Measurements from ENCODE around the gene CA14.
"Not testable (repeated sequence)": the region's sequence is repeated elsewhere in the genome, so short reads cannot be mapped to it uniquely, and the experiment has no call there.

The CA14 gene

DNA sequence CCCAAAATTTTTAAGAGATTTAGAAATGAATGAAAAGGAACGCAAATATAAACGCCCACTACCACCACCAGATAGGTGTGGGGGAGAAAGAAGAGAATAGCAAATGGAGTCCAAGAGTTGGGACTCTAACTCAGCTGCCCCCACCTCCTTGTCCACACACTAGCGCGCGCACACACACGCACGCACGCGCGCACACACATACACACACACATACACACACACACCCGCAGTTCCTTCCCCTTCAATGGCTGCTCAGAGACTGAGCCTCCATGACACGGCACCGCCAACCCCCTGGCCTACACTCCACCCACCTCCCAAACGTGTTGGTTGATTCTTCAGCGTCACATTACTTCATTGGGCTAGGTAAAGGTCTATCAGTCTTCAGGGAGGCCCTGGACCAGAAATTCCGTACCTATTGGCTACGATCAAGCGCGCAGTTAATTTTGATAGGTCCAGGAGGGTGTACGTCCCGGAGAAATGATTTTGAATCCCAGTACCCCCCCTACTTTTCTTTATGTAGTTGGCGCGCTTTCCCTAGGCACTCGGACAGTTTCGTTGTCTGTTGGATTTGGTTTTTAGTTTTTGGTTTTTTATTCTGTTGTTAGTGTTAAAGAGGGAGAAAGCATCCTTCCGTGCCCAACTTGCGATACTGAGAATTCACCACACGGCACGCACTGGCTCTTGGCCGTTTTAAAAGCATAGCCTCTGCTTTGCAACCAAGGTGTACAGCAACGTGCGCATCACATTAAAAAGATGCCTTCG lies 21.5 kb upstream of the CA14 start, which contains the start of gene ANP32E:
Gene ANP32E, minus strand, starts transcription at position 261 of the 762 bp plus-strand sequence. CDS start 326 bp downstream, outside the sequence.
- DNase-seq (ENCODE audit: low spot score) = peak; percentile 97

DNA sequence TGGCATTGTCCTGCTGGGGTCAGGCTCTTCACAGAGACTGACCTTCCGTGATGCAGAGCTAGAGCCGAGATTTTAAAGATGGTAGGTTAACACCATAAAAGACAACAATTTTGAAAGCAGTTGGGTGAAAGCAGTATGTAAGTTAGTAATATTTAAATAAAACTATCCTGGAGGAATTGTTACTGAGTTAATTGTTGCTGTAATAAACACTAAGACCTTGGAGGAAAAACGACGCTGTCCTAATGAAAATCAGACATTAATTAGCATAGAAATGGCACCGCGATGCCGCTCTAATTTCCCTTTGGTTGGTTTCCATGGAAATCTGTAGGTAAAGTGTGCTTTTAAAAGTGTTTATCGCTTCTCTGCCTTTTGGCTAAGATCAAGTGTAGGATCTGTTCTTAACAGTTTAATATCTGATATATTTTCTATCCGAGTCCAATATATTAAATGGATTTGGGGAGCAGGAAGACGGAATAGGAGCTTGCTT lies 20.9 kb upstream of the CA14 start:
- DNase-seq (ENCODE audit: low spot score) = no peak

DNA sequence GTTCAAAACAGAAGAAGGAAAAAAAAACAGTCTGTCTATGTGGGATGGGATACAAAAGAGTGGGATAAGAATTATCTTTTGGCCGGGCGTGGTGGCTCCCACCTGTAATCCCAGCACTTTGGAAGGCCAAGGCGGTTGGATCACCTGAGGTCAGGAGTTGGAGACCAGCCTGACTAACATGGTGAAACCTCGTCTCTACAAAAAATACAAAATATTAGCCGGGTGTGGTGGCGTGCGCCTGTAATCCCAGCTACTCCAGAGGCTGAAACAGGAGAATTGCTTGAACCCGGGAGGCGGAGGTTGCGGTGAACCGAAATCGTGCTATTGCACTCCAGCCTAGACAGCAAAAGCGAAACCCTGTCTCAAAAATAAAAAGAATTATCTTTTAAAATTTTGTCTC lies 20.4 kb upstream of the CA14 start:
- not testable (repeated sequence) for DNase-seq (ENCODE audit: low spot score)

DNA sequence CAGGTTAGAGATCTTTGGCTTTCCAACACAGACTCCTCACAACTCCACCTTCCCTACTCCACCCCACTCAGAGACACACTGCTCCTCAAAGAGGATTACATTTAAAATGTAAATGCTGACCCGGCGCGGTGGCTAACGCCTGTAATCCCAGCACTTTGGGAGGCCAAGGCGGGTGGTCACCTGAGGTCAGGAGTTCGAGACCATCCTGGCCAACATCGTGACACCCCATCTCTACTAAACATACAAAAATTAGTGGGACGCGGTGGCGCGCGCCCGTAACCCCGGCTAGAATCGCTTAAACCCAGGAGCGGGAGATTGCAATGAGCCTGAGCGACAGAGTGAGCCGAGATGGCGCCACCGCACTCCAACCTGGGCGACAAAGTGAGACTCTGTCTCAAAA lies 19.8 kb upstream of the CA14 start:
- DNase-seq (ENCODE audit: low spot score) = no peak

DNA sequence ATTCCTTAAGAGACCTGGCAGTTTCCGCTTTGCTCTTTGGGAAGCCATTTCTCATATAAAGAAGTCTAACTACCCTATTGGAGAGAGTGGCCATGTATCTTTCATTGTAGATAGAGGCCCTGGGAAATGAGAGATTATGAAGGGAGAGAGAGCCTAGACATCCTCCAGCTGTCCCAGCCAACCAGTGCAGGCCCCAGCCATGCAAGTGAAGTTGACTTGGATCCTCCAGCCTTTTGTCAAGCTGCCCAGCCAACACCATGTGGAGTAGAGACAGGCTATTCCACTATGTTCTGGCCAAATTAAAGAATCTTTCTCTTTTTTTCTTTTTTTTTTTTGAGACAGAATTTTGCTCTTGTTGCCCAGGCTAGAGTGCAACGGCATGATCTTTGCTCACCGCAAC lies 14.6 kb upstream of the CA14 start:
- DNase-seq (ENCODE audit: low spot score) = no peak

DNA sequence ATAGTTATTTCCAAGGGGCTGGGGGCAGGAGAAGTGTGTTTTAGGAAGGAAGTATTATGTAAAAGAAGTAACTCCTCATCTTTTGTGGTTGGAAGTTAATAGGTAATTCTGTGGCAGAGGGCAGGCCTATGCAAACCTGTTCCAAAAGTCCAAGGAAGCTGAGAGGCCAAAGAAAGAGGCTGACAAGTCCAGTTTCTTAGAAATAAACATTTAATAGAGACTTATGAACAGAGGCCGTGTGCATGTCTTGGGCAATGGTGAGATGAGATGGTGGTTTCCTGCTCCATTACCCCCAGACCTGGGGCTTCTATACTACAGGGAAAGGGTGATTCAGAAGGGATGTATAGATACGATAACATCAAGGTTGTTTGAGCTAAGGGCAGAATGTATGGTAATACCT lies 7.6 kb upstream of the CA14 start:
- no peak for DNase-seq (ENCODE audit: low spot score)

DNA sequence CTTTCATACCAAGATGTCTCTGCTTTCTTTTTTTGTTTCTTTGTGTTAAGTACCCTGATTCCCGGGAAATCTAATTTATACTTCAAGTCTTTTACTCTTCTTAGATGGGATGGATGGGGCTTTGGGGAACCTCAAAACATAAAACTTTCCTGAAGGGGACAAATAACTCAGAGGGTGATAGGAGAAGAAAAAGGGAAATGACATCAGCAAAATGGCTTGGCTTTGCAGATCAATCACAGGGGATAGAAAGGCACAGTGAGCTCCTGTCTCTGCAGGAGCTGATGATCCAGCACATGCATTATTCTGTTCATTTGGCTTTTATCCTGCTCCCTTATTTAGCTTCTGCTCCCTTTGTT lies 1.4 kb upstream of the CA14 start:
- DNase-seq (ENCODE audit: low spot score) = no peak

DNA sequence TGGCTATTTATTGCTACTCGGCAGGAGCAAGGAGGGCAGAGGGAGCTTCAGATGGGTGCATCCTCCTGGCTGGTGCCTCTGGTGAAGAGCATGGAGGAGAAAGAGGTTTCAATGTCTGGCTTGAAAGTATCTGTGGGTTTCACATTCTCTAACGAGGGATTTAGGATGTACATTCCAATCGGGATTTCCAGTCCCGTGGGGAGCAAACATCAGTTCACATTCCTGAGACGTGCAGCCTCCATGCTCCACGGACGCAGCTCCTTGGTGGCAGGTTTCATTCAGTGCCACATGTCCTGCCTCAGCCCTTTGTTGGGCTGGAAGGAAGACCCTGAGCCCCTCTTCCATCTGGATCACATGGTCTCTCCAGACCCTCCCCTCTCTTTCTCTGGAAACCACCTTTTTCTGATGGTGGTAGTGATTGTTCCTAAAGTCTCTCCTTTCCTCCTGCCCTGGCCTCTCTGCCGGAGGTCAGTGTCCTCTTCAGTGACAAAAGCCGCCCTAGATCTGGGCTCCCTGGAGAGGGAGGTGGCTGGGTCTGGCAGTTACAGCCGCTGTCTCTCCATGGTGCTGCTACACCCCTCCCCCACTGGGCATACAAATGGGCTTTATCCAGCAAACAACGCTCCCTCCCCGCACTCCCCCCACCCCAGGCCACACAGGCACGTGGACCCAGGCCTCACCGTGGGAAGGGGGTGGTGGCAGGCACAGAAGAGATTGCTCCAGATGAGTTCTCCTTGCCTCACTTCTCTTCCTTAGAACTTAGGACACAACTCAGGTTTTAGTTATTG lies 826 bp upstream of the CA14 start:
- no peak for DNase-seq (ENCODE audit: low spot score)

DNA sequence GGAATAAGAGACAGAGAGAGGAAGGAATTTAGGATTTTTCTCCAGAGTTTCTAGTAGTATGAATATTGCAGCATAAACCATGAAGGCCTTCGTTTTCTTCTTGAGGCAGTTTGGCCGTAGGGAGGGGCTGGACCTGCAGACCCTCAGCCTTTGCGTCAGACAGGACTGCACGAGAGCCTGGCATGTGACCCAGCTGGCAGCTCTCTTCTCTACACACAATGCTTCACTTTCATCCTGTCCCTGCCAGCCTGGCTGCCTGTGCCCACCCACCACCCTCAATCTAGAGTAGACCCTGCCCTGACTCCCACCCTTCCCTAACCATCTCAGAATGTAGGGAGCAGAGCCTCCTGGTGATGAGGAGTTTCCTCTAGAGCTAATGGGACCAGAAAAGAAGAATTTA lies 1.6 kb downstream of the CA14 start:
- no peak for DNase-seq (ENCODE audit: low spot score)

DNA sequence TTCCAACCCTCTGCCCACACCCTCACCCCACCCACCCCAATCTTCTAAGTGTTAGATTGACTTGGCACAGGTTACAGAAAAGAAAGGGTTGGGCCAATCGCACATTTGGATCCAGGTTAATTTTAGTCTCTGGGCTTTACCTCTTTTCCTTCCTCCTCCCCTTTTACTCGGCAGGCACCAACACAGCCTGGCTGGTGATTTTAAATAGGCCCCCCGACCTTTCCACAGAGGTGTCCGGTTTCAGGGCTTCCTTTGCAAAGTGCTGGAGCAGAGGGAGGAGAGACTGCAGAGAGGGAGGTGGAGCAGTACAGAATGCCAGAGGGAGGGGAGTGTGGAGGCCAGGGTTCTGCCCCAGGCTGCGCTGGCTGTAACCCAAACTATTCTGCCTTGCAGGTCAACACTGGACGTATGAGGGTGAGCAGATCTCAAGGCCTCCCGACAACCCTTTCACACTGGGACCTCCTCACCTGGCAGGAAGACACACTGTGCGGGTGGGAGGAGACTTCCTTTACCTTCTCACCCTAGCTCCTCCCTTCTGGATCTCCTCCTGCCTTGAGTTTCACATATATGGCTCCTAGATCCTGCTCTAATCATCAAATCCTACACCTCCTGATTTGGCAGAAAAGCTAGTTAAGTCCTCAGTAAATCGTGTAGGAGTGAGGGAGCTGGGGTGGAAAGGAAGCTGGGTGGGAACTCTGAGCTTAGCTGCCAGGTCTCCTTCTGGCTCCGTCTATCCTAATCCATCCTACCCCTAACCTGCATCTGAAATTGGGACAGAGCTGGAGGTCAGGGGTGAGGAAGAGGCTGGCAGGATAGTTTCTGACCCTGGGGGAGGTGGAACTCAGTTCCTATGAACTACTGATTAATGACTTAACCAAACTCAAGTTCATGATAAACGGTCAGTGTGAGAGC lies 2.4 kb downstream of the CA14 start:
- peak; percentile 51 for DNase-seq (ENCODE audit: low spot score)

DNA sequence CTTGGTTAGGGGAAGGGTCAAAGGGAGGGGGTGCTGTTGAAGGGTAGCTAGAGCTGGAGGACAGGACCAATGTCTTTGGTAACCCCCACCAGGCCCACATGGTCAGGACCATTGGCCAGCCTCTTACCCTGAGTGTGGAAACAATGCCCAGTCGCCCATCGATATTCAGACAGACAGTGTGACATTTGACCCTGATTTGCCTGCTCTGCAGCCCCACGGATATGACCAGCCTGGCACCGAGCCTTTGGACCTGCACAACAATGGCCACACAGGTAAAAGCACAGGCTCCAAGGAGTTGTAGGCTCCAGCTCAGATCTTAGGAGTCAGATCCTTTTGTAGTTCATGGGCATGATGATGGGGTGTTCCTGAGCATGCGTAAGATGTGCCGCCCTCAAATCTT lies 3.8 kb downstream of the CA14 start:
- DNase-seq (ENCODE audit: low spot score) = no peak

DNA sequence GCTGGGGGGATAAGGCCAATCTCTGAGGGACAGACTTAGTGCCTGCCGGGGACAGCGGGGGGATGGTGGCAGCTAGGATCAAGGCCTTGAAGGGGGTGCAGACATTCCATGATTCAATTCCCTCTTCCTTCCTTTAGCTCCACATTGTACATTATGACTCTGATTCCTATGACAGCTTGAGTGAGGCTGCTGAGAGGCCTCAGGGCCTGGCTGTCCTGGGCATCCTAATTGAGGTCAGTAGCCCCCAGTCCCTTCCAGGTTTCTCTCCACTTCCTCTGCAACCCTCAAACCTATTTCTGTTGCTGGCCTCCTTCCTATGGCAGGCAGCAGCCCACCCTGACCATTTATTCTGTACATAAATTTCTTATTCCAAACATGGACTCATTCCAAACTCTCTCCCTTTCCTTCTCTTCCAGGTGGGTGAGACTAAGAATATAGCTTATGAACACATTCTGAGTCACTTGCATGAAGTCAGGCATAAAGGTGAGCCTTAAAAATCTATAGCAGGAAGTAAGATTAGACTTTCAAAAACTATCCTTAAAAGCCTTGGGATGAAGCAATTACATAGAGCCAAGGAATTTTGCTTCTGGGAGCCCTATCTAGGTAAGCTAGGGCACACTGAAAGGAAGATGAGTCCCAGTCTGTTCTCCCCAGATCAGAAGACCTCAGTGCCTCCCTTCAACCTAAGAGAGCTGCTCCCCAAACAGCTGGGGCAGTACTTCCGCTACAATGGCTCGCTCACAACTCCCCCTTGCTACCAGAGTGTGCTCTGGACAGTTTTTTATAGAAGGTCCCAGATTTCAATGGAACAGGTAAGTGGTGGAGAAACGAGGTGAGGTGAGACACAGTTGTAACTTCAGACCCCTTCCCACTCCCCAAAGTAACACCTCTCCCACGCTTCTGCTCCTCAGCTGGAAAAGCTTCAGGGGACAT lies 5.1 kb downstream of the CA14 start:
- DNase-seq (ENCODE audit: low spot score) = no peak

DNA sequence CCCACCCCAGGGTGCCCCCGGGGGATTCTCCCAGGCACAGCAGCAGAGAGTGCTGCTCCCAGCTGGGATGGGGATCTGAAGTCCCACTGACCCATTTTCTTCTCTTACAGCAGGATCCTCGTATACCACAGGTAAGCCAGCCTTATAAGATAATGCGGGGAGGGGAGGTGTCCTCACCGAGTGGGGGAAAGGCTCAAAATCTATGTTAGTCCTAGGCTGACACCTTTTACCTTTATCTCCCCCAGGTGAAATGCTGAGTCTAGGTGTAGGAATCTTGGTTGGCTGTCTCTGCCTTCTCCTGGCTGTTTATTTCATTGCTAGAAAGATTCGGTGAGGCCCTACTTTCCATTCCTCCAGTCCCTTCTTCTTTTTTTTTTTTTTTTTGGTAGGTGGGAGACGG lies 6.0 kb downstream of the CA14 start:
- DNase-seq (ENCODE audit: low spot score) = no peak

DNA sequence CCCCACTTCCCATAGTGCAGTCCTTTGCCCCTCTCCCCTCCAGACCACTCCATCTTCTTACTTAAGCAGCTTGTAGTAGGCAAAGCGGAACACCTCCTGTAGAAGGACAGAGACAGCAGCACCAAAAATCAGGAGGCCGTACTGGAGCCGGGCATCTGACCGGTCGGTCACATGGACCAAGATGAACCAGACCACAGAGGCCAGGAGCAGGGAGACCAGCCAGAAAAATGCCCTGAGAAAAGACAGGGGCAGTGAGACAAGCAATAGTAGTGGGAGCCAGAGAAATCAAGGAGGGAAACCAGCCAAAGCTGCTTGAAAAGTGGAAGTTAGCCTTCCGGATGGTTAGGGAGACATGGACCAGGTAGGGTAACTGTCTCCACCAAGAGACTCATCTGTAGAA lies 10.3 kb downstream of the CA14 start:
- no peak for DNase-seq (ENCODE audit: low spot score)

DNA sequence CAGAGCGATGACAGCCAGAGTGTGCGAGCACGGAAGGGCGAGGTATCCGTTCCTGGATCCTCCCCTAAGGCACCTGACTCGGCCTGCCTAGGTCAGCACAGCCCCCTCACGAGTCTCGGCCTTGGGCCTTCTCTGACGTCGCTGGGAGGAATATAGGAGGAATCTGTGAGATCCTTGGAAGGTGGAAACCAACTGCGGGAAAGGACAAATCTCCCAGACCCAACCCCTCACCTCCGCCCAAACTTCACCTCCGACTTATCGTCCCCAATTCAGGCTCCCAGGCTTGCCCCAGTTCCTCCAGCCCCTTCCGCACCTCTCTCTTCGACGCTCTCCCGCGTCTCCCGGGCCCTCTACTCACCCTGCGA lies 10.7 kb downstream of the CA14 start:
- DNase-seq (ENCODE audit: low spot score) = no peak

DNA sequence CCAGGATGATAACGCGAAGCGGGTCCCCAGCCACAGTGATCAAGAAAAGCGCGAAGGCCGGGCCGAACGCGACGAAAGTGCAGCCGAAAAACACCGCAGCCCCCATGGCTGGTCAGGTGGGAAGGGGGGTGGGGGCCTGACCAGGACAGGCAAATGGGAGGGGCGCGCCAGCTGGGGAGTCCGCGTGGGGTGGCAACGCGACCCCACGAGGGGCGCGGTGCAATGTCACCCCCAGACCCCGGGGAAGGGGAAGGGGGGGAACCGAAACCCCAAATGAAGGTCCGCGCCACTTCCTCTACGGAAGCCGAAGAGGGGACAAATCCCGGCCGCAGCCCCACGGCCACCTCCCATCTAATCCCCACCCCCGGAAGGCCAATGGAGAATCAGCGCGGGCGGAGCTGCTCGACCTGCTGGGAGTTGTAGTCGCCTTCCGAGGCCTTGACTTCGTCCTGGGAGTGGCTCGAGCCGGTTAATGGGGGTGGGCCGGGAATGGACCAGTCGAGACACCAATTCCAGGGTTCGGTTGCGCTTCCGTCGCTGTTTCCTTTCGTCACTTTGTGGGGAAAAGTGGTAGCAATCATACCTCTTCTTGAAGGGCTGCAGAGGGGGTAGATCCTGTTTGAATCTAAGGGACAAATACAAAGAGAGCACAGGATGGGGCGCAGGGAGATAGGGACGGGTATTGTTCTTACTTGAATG lies 11.3 kb downstream of the CA14 start, which contains the start of gene APH1A:
Gene APH1A, minus strand, starts transcription at position 312 of the 699 bp plus-strand sequence. Its CDS starts 206 bp downstream, at position 106.
- DNase-seq (ENCODE audit: low spot score) = peak; percentile 92

DNA sequence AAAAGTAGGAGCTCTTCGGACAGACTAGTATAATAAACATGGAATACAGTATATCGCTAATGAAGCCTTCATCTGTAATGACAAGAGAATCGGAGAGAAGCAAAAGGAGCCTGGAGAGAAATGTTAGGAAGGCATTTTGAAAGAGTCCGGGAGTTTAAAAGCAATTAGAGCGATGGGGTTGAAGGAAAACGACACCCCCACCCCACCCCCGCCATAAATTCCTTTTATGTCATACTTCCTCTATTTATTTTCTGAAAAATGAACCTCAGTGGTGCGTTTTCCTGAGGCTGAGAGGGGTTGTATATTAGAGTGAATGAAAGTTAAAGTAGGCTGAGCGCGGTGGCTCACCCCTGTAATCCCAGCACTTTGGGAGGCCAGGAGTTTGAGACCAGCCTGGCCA lies 11.9 kb downstream of the CA14 start:
- DNase-seq (ENCODE audit: low spot score) = no peak

DNA sequence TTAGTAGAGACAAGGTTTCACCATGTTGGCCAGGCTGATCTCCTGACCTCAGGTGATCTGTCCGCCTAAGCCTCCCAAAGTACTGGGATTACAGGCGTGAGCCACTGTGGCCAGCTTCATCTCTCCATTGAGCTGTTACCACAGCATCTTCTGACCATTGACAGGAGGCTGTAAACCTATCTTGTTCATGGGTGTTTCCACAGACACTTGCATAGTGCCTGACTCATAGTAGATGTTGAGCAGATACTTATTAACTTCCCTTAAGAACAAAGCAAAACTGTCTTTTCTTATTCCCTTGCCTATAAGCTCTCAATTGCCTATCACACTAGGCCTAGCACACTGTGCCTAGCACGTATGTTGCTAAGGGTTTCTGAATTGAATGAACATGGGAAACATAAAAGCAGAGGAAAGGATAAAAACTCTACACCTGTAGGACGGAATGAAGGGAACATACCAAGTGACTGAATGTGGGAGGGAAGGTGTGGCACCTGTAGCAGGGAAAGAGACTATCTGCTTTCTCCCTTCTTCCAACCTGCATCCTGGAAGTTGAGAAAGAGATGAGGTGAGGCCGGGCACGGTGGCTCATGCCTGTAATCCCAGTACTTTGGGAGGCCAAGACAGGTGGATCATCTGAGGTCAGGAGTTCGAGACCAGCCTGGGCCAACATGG lies 13.9 kb downstream of the CA14 start:
- no peak for DNase-seq (ENCODE audit: low spot score)

DNA sequence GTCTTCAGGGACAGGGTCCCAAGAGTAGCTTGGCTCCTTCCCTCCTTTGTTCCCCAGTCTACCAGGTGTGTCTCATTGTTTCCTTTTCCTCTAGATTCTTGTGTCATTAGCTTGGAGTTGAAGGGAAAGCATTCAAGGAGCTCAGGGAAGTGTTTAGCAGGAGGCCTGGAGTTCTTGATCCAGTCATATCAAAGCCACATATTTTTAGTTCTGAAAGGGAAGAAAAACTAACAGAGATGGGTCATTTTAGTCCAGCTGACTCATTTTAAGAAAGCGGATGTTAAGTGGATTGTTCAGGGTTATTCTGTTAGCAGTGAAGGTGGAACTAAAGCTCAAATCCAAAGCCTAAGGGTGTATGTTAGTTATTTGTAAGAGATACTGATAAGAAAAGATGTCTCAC lies 15.7 kb downstream of the CA14 start:
- DNase-seq (ENCODE audit: low spot score) = no peak

DNA sequence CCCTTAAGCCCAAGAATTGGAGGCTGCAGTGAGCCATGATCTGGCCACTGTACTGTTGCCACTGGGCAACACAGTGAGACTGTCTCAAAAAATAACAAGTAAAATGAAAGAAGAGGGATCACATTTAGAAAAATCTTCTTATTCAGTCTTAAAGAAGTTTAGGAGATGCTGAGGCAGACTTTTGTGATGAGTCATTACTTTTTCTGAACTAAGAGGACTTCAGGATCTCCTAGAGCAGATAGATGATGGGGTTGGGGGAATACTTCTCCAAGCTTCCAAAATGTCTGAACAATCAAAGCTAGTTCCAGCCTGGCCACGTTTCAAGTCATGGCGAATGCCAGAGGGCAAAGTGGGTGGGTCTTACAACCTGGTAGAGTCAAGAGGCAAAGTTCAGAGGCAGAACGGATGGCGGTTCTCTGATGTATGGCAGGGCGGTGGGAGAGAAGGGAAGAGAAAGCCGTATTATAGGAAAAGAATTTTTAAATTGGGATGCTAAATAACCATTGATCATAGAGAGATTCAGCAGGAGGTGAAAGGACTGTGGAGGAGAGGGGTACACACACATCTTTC lies 22.6 kb downstream of the CA14 start:
- no peak for DNase-seq (ENCODE audit: low spot score)

Data from HuH-7.5 (cell line).